Cardiac septum (tissue), 1 donor: ENCODE data around the gene IGLON5. TPM values are rescaled to one million over a fixed set of nuclear protein-coding genes. Genes with fewer than 3 reads are reported as not detected.

ENCODE experiments used
- DNase-seq: peaks from one replicate; pipeline ENCODE4 v3.0.0-alpha.2; 2020; ENCODE audit warnings: low spot score
- intact Hi-C: fragments of 100-400 bp; cut with DNase I; formaldehyde crosslinking; loops from one replicate; pipeline ENCODE4 v1.14.0; 2022
- long read RNA-seq: library from polyadenylated mRNA; unstranded; transcript quantifications from one replicate; pipeline ENCODE4 v2.0.0, GENCODE V29; 2021
- total RNA-seq: library from RNA; stranded (reverse); fragmentation: NEBNext Ultra II Directional; extraction: Animal tissue kit (Norgen Biotek cat#: 25700); gene quantifications from one replicate; pipeline ENCODE4 v1.2.1, GENCODE V29; 2021
- donor health status: DM: no; HTN: no; CAD: no.

The IGLON5 gene
- total RNA-seq, result not detected
- long read RNA-seq, result 0 reads

DNA sequence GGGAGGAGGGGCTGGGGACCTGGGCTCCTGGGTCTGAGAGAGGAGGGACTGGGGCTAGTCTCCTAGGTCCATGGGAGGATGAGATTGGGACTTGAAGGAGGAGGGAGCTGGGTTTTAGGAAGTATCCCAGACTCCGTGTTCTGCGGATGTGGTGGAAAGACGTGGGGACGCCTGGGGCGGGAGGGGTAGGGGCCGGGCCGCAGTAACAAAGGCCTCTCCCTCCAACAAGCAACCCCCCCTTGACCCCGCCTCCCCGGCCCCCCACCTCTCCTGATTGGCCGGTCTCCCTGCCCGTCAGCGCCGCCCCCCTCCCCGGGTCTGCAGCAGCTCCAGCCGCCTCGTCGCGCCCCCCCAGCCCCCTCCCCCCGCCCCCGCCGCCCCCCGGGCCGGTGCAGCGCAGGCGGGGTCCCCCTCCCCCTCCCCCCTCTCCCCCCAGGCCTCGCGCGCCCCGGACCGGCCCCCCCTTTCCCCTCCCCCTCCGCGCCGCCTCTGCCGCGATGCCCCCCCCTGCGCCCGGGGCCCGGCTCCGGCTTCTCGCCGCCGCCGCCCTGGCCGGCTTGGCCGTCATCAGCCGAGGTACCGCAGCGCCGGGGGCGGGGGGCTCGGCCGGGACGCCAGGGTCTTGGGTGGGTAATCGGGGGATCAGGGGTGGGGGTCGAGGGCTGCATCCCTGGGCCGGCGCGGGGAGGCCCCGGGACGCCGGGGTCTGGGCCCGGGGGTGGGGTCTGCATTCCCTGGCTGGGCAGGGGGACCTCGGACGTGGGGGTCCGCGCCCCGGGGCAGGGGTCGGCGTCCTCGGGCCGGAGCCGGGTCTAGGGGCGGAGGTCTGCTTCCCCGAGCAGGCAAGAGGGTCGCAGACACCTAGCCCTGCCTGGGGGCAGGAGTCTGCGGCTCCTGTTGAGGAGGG, at the start of gene IGLON5:
TSS of gene IGLON5 (plus strand) at position 294 of the 907 bp plus-strand sequence. CDS start at position 498, 204 bp downstream.
- DNase-seq, result no peak
- intact Hi-C loops, result no loop called here

DNA sequence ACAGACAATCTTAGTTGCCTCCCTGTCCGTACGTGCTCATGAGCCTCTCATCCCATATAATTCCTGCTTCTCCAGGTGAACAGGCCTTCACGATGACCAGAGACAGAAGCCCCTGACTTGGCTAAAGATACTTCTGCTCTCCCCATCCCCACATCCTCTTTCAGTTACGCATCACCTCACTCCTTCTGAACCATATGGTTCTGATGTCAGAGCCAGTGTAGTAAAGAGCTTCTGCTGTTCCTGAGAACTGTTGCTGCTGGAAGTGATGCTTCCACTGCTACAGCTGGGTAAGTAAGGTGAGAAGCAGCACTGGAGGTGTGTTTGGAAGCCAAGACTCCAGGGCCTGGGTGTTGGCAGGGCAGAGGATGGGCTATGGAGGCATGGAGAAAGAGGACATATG, 47.6 kb upstream of the IGLON5 start:
- intact Hi-C loops, result no loop called here
- DNase-seq, result no peak

DNA sequence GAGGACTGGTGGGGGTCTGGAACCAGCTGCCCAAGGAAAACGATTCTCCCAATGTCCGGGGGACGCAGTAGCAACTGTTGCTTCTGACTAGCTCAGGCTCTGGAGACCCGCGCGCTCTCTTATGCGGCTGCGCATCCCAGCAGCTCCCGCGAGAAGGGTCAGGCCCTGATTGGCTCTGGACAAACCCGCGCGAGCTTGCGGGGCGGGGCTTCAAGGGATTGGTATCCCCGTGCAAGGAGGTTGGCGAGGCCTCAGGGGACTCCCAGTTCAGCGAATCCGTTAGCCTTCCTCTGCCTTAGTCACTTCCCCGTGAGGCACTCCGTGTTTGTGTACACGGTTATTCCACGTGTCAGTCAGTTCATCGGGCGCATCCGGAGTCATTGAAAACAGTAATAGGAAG, 40.4 kb upstream of the IGLON5 start:
- intact Hi-C loops, result no loop called here
- no peak for DNase-seq

DNA sequence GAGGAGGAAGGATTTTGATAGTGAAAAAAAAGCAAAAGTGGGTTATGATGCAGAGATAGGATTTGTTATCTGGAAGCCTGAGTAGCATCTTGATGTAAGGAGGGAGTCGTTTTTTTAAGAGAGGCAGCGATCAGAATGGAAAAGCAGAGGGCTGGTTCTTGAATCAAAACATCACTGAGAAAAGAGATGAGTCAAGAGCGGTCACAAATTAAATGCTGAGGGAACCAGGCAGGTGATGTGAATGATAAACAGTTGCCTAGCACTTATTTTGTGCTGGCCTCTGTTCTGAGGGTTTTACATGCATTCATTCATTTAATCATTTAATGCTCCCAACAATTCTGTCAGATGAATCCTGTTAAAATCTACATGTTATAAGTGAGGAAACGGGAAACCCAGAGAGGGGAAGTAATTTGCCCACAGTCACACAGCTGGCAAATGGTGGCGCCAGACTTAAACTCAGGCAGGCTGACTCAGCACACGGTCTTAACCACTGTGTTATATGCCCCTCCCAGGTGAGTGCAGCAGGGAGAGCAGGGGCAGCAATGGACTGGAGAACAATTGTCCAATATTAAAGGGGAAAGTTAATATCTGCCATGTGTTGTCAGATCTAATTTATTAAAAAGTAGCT, 39.1 kb upstream of the IGLON5 start:
- intact Hi-C loops, result no loop called here
- DNase-seq, result no peak

DNA sequence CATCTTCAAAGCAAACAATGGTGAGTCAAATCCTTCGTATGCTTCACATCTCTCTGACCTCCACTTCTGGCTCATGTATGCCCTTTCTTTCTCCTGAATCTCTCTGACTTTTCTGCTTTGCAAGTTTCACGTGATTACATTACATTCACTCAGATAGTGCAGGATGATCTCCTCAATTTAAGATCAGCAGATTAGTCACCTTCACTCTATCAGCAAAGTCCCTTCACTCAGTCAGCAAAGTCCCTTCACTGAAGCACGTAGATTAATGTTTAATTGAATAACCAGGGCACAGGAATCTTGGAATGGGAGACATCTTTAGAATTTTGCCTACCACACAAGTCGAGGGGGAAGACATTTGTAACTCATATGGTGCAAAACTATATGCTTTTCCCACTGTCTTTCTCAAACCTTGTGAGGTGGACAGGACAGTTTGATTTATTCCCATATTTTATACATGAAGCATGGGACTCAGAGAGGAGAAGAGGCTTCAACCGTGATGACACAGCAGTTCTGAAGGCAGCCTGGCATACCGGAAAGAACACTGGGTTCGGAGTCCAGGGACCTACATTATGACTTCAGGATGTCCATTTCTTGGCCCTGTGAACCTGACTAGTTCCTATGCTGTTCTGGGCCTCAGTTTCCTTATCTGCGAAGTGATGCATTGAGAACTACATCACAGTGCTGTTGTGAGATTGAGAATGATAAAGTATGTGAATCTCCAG, 37.2 kb upstream of the IGLON5 start:
- intact Hi-C loops, result no loop called here
- DNase-seq, result no peak

DNA sequence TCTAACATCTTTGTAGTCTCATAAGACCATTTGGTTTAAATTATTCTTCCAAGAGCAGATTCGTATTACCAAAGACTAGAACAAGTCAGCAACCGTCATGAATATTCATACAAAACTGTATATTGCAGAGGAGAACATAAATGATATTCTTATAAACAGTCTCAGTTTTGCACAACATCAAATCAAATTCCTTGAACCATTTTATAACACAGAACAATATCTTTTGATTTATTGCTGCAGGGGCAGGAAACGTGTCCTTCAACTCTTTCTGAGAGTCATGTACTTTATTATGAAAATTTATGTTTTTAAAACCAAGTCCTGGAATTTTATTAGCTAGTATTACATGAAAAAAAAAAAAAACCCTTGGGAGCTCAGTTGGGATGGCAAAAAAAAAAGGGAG, 34.3 kb upstream of the IGLON5 start:
- intact Hi-C loops, result no loop called here

DNA sequence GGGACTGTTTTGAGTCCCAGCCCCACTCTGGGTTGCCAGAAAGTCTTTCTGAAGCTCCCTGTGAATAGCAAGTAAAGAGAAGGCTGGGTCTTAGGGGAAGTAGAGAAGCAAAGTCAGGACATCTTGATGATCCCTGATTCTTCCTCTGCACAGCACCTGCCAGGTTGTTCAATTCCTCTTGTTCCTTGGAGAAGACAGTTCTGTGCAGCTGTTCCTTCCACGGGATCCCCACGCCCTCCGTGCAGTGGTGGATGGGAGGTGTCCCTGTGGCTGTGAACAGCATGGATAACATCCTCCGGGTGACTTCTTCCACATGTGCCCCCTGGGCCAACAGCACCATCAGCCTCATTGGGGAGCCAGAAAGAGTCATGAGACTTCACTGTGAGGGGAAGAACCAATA, 29.1 kb upstream of the IGLON5 start:
- intact Hi-C loops, result no loop called here
- DNase-seq, result no peak

More for the DNA sequence above, 34.3 kb upstream of the IGLON5 start:
- DNase-seq, result no peak

DNA sequence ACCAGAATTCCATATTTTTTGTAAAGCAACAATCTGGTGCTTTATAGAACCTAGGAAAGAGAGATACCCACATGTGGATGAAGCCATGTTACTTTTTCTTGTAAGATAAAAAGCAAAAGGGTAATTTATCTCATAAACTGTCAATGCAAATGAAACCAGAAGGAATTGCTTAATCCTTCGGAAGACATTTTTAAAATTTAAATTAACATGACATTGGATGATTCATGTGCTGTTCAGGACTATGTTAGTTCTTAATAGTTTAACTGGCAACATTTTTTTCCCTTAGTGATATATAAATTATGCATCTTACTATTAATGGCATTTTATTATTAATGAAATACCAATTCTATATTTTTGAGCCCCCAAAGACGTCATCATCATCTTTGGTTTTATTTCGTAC, 25.8 kb upstream of the IGLON5 start:
- intact Hi-C loops, result no loop called here
- no peak for DNase-seq

DNA sequence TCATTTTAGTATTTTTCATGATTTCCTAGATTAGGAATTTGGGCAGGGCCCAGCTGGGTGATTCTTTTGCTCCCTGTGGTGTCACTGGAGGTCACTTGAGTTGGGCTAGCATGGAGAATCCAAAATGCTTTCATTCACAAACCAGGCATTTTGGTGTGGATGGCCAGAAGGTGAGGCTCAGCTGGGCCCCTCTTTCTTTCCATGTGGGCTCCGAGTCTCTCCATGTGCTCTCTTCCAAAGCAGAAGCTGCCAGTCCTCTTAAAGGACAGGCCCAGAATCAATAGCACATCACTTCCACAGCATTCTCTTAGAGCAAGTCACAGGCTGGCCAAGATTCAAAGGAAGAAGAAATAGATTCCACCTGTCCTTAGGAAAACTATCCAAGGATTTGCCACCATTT, 21.8 kb upstream of the IGLON5 start:
- intact Hi-C loops, result no loop called here
- no peak for DNase-seq

DNA sequence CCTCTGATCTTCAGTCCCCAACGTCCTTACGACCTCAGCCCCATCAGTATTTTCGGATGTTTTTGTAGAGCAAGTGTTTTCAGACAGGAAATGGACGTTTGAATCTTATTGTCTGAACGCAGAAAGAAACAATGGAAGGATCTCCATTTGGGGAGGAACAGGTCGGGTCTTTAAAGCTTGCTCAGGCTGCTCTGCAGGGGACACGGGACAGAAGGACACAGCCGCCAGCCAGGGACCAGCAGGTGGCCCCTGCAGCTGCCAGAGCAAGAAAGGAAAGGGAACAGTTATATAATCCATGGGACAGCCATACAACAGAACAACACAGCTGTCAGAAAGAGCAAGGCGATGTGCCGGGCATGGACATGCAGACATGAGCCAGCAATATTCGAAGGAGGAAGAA, 18.5 kb upstream of the IGLON5 start:
- intact Hi-C loops, result no loop called here
- no peak for DNase-seq

DNA sequence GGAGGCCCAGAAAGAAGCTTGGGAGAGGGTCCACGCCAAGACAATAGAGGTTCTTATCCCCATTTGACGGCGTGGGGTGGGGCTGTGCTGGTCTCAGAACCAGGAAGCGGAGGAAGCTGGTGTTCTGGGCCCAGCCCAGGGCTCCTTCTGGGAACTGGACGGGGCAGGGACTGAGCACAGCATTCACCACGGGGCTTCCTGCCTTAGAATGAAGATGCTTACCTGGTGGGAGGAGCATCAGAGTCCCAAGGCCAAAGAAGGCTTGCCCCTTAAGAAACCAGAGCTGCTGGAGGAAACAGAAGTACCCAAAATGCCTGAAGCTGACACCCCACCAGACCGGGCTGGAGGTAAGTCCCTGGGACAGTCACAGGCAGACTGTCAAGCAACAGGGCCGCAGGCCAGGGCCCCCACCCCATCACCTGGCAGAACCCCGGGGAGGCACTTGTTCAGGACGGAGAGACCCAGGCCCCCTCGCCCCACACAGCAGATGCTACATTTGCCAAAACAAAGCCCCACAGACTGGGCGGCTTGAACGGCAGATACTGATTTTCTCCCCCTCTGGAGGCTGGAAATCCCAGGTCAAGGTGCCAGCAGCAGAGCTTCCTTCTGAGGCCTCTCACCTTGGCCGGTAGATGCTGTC, 17.8 kb upstream of the IGLON5 start:
- no peak for DNase-seq
- intact Hi-C loops, result no loop called here

DNA sequence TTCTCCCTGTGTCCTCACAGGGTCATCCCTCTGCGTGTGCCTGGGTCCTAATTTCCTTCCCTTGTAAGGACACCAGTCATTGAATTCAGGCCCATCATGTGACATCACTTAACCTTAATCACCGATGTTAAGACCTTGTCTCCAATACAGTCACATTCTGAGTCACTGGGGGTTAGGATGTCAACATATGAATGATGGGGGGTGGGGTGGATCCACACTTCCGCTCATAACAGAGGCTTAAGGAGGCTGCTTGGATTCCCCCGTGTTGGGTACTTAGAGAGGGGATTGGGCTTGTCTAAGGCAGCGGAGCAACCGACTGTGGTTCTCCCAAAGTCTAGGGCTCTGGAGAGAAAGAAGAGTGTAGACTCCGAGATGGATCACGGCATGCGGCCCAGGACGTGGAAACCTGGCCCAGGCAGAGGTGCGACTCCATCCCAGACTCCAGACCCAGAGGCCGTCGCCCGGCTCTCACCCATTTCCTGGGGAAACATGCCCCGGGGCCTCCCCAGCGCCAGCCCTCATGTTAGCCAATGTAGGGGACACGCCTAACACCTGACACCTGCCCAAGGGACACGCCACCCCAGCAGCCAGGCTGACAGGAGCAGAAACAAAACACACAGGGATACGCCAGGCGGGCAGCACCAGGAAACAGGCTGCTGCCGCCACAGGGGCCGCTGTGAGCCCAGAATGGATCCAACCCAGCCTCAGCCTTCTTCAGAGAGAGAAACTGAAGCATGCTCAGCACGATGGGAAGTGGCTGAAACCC, 17.1 kb upstream of the IGLON5 start:
- no peak for DNase-seq
- intact Hi-C loops, result no loop called here

DNA sequence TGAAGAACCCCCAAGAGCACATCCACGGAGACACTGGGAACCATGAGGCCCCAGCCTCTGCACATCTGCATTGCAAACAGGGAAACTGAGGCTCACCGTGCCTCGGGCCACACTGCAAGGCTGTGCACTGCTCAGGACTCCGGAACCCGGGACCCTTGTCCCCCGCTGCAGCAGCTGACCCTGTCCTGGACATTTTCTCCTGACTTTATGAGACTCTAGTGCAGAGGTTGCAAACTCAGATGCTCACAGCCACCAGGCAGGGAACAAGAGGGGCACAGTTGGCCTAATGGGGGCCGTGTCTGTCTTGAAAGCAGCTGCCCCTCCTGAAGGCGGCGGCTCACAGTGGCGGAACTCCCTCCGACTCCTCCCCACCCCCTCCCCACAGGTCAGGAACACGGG, 16.5 kb upstream of the IGLON5 start:
- no peak for DNase-seq
- intact Hi-C loops, result no loop called here

DNA sequence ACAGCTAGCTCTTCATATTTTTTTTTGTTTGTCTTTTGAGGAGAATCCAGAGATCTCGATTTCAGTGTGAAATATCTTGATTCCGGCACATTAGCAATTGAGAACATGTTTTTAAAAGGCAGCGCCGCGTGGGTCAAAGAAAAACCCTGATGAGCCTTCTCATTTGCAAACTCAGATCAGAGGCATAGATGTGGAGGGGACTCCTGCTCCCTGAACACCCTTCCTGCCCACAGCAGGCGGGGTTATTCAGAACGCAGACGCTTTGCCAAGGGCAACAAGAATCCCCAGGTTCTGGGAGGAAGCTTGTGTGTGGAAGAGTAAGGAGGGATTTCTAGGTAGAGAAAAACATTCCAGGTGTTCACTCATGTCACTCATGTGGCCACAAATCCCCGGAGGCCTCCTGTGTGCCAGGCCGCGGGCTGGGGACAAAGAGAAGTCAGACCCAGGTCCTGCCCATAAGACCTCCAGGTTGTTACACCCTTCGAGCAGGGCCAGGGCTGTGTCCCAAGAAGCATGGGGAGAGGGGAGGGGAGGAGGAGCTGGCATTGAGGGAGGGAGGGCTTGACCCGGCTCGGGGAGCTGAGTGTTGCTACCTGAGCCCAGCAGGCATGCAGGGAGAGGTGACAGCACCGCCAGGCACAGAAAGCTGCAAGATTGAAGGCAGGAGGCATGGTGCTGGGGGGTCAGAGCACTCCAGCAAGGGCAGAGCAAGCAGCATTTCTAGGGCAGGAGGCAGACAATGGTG, 15.9 kb upstream of the IGLON5 start:
- no peak for DNase-seq
- intact Hi-C loops, result no loop called here

DNA sequence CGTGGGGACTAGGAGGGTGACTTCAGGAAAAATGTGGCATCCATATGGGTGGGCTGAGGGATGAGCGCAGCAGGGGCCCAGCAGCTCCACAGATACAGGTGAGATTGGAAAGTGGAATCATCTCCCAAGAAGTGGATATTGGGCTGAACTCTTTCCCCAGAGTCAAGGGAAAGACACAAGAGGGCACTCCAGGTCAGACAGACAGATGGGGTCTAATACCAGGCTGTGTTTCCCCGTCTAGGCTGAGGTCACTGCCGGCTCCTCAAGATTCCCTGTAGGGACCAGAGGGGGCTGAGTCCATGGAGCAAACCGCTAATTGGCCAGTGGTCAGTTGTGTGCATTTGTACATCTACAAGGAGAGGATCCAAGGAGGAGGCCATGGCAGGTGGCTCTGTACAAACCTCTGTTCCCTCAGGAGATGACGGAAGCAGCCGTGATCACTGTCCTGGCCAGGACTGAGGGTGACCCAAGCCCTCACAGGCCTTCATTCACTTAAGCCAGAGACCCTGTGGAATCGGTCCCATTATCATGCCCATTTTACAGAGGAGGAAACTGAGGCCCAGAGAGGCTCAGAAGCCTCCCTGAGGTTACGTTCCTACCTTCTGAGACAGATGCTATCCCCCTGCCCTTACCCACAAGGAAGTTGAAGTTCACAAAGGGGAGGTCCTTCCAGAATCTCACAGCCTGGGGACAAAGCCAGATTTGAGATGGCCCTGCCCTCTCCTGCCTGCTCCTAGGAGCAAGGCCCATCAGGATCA, 14.9 kb upstream of the IGLON5 start:
- DNase-seq, result no peak
- intact Hi-C loops, result no loop called here

DNA sequence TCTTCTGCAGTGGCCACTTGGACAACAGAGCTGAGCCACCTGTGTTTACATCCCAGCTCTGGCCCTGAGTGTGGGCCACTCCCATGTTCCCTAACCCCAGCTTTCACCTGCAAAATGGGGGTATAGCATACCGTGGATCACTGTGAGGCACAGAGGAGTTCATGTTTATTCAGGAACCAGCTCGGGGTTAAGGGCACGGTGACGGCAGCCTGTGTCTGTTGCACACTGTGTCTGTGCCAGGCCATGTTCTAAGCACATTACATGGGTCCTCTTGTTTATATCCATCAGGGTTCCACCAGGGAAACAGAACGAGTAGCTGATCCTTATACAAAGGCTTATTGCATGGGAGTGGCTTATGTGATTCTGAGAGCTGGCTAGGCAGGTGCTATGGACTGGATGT, 14.0 kb upstream of the IGLON5 start:
- DNase-seq, result no peak
- intact Hi-C loops, result no loop called here

DNA sequence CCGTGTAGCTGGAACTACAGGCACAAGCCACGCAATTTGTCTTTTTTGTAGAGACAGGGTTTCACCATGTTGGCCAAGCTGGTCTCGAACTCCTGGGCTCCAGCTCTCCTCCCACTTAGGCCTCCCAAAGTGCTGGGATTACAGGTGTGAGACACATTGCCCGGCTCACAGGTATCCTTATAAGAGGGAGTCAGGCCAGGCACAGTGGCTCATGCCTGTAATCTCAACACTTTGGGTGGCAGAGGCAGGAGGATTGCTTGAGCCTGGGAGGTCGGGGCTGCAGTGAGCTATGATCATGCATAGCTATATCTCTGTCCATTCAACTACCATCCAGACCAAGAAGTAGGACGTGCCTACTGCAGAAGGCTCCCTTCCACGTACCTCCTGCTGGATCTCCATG, 10.2 kb upstream of the IGLON5 start:
- no peak for DNase-seq
- intact Hi-C loops, result no loop called here

DNA sequence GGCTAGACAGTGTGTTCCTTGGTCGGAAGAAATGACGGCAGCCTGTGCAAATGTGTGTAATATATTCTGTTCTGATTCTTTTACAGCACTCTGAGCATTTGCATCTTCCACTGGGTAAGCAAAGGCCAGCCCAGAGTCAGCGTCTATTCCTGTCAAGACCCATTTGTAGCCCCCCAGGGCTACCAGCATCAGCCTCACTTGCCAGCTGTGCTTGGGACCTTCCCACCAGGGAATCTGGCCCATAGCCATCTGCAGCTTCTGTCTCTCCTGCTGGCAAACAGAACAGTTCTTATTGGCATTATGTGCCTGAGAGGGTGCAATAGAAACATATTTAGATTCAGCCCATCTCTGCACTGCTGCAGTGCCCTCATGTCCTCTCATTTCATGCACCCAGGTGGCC, 6.0 kb upstream of the IGLON5 start:
- intact Hi-C loops, result no loop called here
- no peak for DNase-seq
